CD14-positive monocyte (primary cell): ENCODE measurements around the gene LASP1NB.
A peak's percentile ranks its signal among the peaks of the same experiment; 100 is the strongest.

Experiments used
- DNase-seq, 3 donors: peaks; one replicate each; pipeline ENCODE4 v3.0.0-alpha.2; 2011 to 2022
- H2AFZ ChIP-seq: 2 replicates; pipeline ENCODE4 v1.6.0; 2012; ENCODE audit warnings: mild to moderate bottlenecking, low read depth, low read length, inconsistent platforms; ENCODE audit not compliant: insufficient read depth, poor library complexity, severe bottlenecking
- H3K27ac ChIP-seq, 2 donors: 1 replicate in 1 of 2; 2 replicates in 1 of 2; pipeline ENCODE4 v1.5.1; 2012 to 2013; ENCODE audit warnings: low read length in 2 of 2, control low read depth in 1 of 2, inconsistent platforms in 1 of 2, low read depth in 1 of 2, mild to moderate bottlenecking in 1 of 2
- H3K27me3 ChIP-seq, 2 donors: one replicate each; pipeline versions ENCODE4 v1.6.0 to v1.6.1; 2011 to 2013; ENCODE audit warnings: low read length in 2 of 2; ENCODE audit not compliant: control insufficient read depth in 2 of 2, insufficient read depth in 2 of 2
- H3K36me3 ChIP-seq, 2 donors: replicated peaks in 1 of 2; 1 replicate in 1 of 2; 2 replicates in 1 of 2; pipeline versions ENCODE4 v1.5.1 to v1.6.1; 2012 to 2013; ENCODE audit warnings: low read length in 2 of 2, control low read depth in 1 of 2, inconsistent platforms in 1 of 2, mild to moderate bottlenecking in 1 of 2; ENCODE audit not compliant: insufficient read depth in 2 of 2, control insufficient read depth in 1 of 2
- H3K4me1 ChIP-seq, 2 donors: 1 replicate in 1 of 2; 2 replicates in 1 of 2; pipeline versions ENCODE4 v1.5.1 to v1.6.1; 2012 to 2013; ENCODE audit warnings: low read length in 2 of 2, control low read depth in 1 of 2, inconsistent platforms in 1 of 2, mild to moderate bottlenecking in 1 of 2, moderate library complexity in 1 of 2; ENCODE audit not compliant: insufficient read depth in 2 of 2, control insufficient read depth in 1 of 2
- H3K4me2 ChIP-seq: replicated peaks from 2 replicates; pipeline ENCODE3; 2012; ENCODE audit warnings: low read length, moderate library complexity, mild to moderate bottlenecking; ENCODE audit not compliant: poor library complexity, severe bottlenecking; ENCODE audit errors: extremely low read depth
- H3K4me3 ChIP-seq, 3 experiments: fragments of 200-600 bp in 1 of 3; sonication (generic) in 1 of 3; replicated peaks in 1 of 3; 1 replicate in 2 of 3; 2 replicates in 1 of 3; pipeline ENCODE4 v1.5.1; 2011 to 2013; ENCODE audit warnings: low read length in 3 of 3, mild to moderate bottlenecking in 3 of 3, control low read depth in 2 of 3, low read depth in 2 of 3, inconsistent platforms in 1 of 3, moderate library complexity in 1 of 3
- H3K79me2 ChIP-seq: 2 replicates; pipeline ENCODE4 v1.6.0; 2012; ENCODE audit warnings: mild to moderate bottlenecking, control low read depth, inconsistent platforms, low read length, moderate library complexity; ENCODE audit not compliant: insufficient read depth
- H3K9ac ChIP-seq: 2 replicates; pipeline ENCODE4 v1.6.0; 2017; ENCODE audit warnings: low read length, mild to moderate bottlenecking; ENCODE audit not compliant: insufficient read depth, poor library complexity, severe bottlenecking
- H3K9me3 ChIP-seq, 2 donors: replicated peaks in 1 of 2; 1 replicate in 1 of 2; 2 replicates in 1 of 2; pipeline versions ENCODE4 v1.5.1 to v1.6.1; 2012 to 2013; ENCODE audit warnings: low read length in 2 of 2, control low read depth in 1 of 2; ENCODE audit not compliant: control insufficient read depth in 1 of 2, insufficient read depth in 1 of 2
- H4K20me1 ChIP-seq: 2 replicates; pipeline ENCODE4 v1.6.0; 2012; ENCODE audit warnings: mild to moderate bottlenecking, low read length, control low read depth, moderate library complexity; ENCODE audit not compliant: insufficient read depth
- H3K27ac Mint-ChIP-seq, 7 donors: one replicate each; pipeline ENCODE4 v1.8.0; 2020; ENCODE audit warnings: mild to moderate bottlenecking in 7 of 7, mixed read lengths in 7 of 7, moderate library complexity in 6 of 7, inconsistent platforms in 2 of 7
- H3K27me3 Mint-ChIP-seq, 3 donors: one replicate each; pipeline ENCODE4 v1.8.0; 2021 to 2022; ENCODE audit warnings: low read depth in 3 of 3, mild to moderate bottlenecking in 3 of 3, mixed read lengths in 3 of 3, moderate library complexity in 3 of 3, inconsistent platforms in 1 of 3
- H3K36me3 Mint-ChIP-seq, 2 donors: one replicate each; pipeline ENCODE4 v1.8.0; 2020; ENCODE audit warnings: mixed read lengths in 2 of 2, inconsistent platforms in 1 of 2, mild to moderate bottlenecking in 1 of 2
- H3K4me1 Mint-ChIP-seq: one replicate; pipeline ENCODE4 v1.8.0; 2020; ENCODE audit warnings: mild to moderate bottlenecking, mixed read lengths
- H3K4me3 Mint-ChIP-seq, 2 donors: one replicate each; pipeline ENCODE4 v1.8.0; 2020; ENCODE audit warnings: mild to moderate bottlenecking in 2 of 2, mixed read lengths in 2 of 2, moderate library complexity in 1 of 2
- H3K9me3 Mint-ChIP-seq, 7 donors: one replicate each; pipeline ENCODE4 v1.8.0; 2020 to 2022; ENCODE audit warnings: mixed read lengths in 7 of 7, mild to moderate bottlenecking in 6 of 7, moderate library complexity in 6 of 7, inconsistent platforms in 2 of 7
- WGBS: methylation state at CpG from one replicate; pipeline ENCODE4 v1.1.5; 2013; ENCODE audit warnings: missing lambda C conversion rate; ENCODE audit not compliant: insufficient coverage; 5-methylcytosine and 5-hydroxymethylcytosine counted together
- intact Hi-C, 2 donors: fragments of 100-400 bp; cut with micrococcal nuclease; formaldehyde crosslinking; loops; one replicate each; pipeline versions ENCODE4 v1.15.0 to v1.15.1; 2023
- TF ChIP-seq, protein P1 (sequence below): fragments of 200-600 bp; IDR thresholded peaks from one replicate; pipeline ENCODE4 v1.8.0; 2022; ENCODE audit warnings: antibody characterized with exemption, mild to moderate bottlenecking

The LASP1NB gene

DNA sequence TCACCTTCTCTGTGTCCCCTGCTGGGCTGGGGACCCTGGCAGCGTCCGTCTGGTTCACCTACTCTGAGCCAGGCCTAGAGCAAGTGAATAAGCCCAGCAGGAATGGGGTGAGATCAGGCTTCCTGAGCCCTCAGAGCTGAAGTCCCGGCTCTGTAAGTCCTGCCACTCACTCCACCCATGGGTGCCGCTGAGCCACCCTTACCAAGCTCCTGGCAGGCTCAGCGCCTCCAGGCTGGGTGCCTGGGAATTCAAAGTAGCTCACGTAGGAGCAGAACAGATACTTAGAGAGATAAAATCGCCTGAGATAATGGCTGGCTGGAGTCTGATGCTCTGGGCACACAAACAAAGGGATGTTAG lies 9.8 kb upstream of the LASP1NB start:
- 100% methylated on average over 5 of the region's 7 CpGs for WGBS
- peaks cover 8% of the 10 kb centered on the region for H3K4me1 Mint-ChIP-seq

DNA sequence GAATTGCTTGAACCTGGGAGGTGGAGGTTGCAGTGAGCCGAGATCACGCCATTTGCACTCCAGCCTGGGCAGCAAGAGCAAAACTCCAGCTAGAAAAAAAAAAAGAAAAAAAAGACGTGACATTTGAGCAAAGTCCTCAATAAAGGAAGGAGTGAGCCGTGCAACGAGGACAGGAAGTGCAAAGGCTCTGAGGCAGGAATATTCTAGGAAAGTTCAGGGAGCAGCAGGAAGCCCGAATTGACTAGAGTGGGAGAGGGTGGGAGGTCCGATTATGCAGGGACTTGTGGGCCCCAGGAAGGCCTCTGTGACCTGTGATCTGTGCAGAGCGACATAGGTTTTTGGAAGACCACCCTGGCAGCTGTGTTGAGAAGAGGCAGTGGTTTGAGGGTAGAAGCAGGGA lies 8.6 kb upstream of the LASP1NB start:
- H4K20me1 ChIP-seq: peaks cover 97% of the 10 kb centered on the region
- no peak overlapping the region for H3K9ac ChIP-seq
- Mint-ChIP-seq H3K27me3 (peaks cover 0 to 4% (median 0%) of the 10 kb centered on the region in 3 donors), H3K36me3 (peaks cover 69 to 97% of the 10 kb centered on the region in 2 donors), H3K9me3 (no peaks in the 10 kb centered on the region), H3K27ac (peak overlapping the region in 5 of 7 donors; percentile 2 to 78 (median 32)), H3K4me3 (no peak overlapping the region), H3K4me1 (peaks cover 20% of the 10 kb centered on the region)
- WGBS: 93% methylated on average over 8 of the region's 8 CpGs
- intact Hi-C loops: no loop called here
- no peak overlapping the region for H2AFZ ChIP-seq
- no peaks in the 10 kb centered on the region for H3K9me3 ChIP-seq
- TF ChIP-seq, protein P1, sequence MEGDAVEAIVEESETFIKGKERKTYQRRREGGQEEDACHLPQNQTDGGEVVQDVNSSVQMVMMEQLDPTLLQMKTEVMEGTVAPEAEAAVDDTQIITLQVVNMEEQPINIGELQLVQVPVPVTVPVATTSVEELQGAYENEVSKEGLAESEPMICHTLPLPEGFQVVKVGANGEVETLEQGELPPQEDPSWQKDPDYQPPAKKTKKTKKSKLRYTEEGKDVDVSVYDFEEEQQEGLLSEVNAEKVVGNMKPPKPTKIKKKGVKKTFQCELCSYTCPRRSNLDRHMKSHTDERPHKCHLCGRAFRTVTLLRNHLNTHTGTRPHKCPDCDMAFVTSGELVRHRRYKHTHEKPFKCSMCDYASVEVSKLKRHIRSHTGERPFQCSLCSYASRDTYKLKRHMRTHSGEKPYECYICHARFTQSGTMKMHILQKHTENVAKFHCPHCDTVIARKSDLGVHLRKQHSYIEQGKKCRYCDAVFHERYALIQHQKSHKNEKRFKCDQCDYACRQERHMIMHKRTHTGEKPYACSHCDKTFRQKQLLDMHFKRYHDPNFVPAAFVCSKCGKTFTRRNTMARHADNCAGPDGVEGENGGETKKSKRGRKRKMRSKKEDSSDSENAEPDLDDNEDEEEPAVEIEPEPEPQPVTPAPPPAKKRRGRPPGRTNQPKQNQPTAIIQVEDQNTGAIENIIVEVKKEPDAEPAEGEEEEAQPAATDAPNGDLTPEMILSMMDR: no peak
- peaks cover 12% of the 10 kb centered on the region for H3K79me2 ChIP-seq
- H3K36me3 ChIP-seq: peaks cover 86 to 95% of the 10 kb centered on the region in 2 donors
- H3K4me2 ChIP-seq: no peak overlapping the region
- no peaks in the 10 kb centered on the region for H3K27me3 ChIP-seq
- no peak for DNase-seq
- no peak overlapping the region for H3K4me3 ChIP-seq
- H3K4me1 ChIP-seq: peaks cover 4 to 7% of the 10 kb centered on the region in 2 donors
- H3K27ac ChIP-seq: peak overlapping the region in 1 of 2 donors; percentile 45

More for the DNA sequence above, 9.8 kb upstream of the LASP1NB start:
- H3K4me3 ChIP-seq: no peak overlapping the region
- no peak for DNase-seq
- no peak overlapping the region for H3K4me2 ChIP-seq
- H3K27ac ChIP-seq: no peak overlapping the region
- peak overlapping the region in 3 of 7 donors; percentile 50 to 58 (median 57) for H3K27ac Mint-ChIP-seq
- peaks cover 74 to 100% of the 10 kb centered on the region in 2 donors for H3K36me3 Mint-ChIP-seq
- no peak overlapping the region for H2AFZ ChIP-seq
- H3K79me2 ChIP-seq: peaks cover 24% of the 10 kb centered on the region
- no peaks in the 10 kb centered on the region for H3K4me1 ChIP-seq
- peaks cover 97% of the 10 kb centered on the region for H4K20me1 ChIP-seq
- H3K9ac ChIP-seq: no peak overlapping the region
- no peaks in the 10 kb centered on the region for H3K9me3 ChIP-seq
- intact Hi-C loops: no loop called here
- H3K36me3 ChIP-seq: peaks cover 95 to 100% of the 10 kb centered on the region in 2 donors
- TF ChIP-seq, protein P1: no peak
- no peaks in the 10 kb centered on the region for H3K27me3 ChIP-seq
- peaks cover 0 to 4% (median 0%) of the 10 kb centered on the region in 3 donors for H3K27me3 Mint-ChIP-seq
- no peak overlapping the region for H3K4me3 Mint-ChIP-seq
- no peaks in the 10 kb centered on the region for H3K9me3 Mint-ChIP-seq
